HG02852 (cell line): ENCODE data around the gene NXPH3.
"Not testable (repeated sequence)": the region's sequence is repeated elsewhere in the genome, so short reads cannot be mapped to it uniquely, and the experiment has no call there.

Source experiments
- ATAC-seq: cut with Tn5 transposase; IDR thresholded peaks from one replicate; pipeline ENCODE4 v1.9.1; 2021; ENCODE audit warnings: mild to moderate bottlenecking, moderate library complexity; ENCODE audit not compliant: unreplicated experiment

Gene NXPH3

DNA sequence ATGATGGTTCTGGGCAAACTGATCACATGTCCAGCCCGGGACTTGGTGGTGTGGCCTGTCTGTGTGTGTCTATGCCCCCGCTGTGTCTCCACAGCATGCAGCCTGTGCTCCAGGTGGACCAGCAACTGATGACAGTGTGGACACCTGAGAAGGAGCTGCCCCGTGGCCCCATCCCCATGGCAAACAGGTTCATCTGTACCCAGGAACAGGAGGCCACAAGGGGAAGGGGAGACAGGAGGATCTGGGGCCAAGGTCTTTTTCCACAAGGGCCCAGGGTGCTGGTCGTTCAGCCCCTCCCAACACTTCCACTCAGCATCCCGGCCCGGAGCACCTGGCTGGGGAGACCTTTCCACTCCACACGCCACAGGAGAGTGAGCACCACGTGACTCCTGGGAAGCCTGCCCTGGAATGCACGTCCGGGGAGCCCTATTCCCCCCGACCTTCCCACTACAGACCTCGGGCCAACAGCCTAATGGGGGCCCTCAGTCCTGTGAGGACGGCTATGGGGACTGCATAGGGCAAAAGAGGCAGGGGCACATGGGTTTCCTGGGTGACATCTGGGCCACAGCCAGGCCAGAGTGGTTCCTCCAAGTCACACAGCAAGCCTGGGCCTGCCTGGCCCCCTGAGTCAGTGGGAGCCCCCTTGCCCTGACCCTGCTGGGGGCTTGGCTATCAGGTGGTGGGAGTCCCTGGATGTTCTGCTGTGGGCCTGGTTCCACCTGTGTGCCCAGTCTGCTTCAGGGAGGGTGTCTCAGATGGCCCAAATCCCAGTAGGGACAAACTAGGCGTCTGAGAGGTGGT lies 20.8 kb upstream of the NXPH3 start:
- no peak for ATAC-seq

DNA sequence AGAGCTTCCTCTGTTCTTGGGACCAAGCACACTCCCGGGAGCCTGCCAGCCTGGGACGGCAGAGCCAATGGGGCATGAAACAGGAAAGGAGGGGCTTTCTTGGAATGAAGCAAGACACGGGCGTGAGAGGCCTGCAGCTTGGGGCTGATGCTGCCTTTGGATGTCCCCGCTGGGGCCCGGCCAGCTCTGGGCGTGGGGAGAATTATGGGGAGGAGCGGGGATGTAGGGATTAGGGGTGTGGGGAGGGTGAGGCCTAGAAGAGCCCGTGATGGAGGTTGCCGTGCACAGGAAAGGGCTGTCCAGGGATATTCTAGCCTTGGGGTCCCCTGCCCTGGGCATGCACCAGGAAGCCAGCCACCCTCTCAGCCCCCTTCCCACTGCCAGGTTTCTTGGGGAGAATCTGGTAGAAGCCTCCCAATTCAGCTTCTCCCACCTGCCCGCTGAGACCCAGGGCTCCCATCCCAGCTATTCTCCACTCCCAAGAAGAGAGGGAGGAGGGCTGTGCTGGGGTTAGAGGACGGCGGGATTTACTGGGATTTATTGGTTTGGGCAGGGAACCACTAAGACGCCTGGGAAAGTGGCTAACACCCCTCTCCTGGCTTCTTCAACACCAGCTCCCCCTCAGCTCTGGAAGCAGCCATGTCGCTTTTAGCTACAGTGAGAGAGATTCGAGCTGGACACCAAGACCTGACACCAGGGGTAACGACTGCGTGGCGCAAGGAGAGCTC lies 20.0 kb upstream of the NXPH3 start:
- ATAC-seq, result no peak

DNA sequence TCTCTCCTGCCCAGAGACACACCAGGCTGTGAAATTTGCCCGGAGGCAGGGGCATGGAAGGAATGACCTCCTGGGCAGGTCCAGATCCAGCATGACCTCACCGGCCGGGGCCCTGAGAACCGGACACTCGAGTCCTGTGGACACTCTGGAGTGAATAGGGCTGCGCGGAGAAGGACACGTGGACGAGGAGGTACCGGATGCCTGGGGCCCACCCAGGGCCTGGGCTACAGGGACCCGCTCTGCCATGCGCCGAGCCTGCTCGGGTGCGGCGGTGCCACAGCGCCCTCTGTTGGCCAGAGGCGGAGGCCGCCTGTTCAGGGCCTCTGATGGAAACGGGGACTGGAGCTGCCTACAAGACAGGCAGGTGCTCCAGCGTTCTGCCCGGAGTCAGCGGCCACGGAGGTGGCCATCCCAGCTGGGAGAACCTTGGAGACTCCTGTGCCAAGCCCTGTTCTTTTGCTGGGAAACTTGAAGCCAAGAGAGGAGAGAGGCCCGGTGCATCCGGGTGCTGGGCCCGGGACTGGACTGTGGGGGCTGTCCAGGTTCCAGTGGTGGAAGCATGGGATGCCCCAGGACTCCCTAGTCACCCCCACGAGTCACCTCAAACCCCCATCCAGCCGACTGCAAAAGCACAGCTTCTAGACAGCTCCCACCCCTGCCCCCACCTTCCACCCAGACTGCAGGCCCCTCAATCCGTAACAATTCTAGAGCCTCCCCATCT lies 19.3 kb upstream of the NXPH3 start:
- no peak for ATAC-seq

DNA sequence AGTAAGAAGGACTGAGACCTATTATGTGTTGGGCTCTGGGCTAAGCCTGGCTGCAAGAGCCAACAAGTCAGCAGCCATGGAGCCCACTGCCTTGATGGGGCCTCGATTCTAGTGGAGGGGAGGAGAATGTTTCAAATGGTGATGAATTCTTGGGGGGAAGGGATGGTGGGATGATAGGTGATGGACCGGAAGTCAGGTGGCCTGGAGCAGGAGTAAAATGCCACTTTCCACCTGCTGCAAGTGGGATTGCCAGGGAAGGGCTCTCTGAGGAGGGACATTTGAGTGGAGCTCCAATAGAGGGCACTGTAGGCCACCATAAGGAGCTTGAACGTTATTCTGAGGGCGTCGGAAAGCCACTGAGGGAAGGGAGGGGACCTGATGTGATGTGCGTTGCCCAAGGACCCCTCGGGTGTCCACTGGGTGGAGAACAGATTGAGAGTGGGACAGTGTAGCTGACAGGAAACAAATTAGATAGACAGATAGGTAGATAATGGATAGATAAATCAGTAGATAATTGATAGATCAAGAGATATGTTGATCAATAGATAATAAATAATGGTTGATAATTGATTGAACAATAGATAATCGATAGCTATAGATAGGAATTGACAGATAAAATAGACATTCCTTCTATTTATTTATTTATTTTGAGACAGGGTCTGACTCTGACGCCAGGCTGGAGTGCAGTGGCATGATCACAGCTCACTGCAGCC lies 18.2 kb upstream of the NXPH3 start:
- ATAC-seq, result no peak

DNA sequence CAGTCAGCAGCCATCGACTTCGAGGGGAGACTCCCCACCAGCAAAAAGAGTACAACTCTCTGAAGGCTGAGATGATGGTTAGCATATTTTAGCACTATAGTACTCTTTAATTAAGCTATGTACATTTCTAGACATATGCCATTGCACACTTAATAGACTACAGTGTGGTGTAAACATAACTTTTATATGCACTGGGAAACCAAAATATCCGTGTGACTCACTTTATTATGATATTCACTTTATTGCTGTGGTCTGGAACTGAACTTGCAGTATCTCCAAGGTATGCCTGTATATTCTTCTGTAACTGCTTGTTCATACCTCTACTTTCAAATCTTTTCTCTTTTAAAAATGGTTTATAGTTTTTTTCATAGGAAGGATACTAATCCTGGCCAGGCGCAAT lies 11.0 kb upstream of the NXPH3 start:
- no peak for ATAC-seq

DNA sequence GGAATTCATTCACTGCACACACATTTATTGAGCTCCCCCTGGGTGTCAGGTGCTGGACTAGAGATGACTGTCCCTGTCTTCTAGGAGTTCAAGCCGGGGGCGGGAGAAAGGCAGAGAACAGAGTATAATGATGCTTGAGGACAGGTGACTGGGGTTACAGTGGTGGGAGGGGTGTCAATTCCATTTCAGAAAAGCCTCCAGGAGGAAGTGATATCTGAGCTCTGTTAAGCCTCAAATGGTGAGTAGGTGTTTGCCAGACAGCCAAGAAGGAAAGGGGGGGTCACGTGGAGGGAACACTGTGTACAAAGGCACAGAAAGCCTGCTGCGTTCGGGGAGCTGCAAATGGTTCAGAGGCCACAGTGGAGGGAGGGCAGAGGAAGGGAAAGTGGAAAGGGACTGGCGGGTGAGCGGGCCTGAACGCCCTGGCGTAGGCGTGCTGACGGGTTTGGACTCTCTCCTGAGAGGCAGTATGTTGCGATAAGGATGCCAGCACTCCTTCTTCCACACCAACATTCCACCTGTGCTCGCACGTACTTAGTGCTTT lies 9.7 kb upstream of the NXPH3 start:
- no peak for ATAC-seq

DNA sequence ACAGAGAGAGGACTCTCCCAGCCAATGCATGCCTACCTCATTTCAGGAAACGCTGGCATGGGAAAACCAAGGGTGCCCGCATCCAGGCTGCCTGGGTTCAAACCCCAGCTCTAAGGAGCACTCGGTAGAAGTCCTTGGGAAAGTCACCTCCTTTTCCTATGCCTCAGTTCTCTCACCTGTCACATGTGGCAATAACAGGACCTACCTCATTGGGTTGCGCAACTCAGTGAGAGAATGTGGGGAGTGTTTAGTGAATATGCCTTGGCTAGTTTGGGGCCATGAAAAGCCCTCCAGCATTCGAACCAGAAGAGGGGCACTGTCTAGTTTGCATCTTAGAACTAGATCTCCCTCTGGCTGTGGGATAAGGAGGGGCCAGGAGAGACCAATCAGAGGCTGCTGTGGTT lies 9.0 kb upstream of the NXPH3 start:
- ATAC-seq, result no peak

DNA sequence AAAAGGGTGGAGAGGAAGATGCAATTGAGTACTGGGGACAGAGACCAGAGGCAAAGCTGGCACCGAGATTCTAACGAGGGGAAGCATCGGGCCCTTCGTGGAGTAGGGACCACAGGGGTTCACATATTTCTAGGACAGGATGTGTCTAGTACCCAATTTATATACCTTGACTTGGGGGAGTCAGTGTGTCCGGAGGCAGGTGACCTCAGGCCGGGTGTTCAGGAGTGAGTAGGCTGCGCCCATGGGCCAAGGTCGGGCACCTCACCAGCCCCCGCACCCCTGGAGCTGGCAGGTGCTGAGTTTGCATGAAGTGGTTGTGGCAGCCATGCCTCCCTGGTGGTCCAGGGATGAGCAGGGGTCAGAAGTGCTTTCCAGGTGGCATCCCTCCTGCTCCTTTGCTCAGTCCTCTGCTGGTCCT lies 8.6 kb upstream of the NXPH3 start:
- no peak for ATAC-seq

DNA sequence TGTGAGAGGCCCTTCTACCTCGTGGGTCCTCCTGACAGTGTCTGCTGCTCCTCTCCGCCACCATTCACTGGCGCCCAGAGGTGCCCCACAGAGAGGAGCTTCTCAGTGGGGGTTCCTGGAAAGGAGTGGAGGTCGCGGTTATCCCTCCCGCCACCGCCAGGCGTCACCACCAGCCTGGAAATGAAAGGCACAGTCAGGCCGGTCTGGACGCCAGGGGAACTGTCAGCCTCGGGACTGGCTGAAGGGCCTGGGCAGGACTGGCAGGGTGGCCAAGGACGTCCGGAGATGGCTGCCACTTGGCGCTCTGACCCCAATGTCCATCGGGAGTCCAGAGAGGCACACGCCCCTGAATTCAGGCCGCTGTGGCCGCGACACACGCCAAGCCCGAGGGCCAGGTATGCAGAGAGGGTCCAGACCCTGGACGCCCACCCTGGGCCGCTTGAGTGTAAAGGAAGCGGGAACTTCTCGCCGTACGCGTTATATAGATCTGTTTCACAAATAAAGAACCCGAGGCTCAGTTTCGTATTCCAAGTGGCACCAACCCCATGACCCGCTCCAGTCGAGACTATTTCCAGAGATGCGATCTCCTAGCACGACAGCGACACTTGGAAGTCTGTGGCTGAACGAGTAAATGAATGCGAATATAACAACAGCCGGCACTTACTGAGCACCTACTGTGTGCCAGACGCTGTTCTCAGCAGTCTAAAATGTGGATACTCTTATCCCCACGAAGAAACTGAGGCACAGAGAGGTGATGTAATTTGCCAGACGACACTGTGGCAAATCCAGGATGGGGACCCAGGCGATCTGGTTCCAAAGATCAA lies 7.6 kb upstream of the NXPH3 start:
- ATAC-seq, result no peak

DNA sequence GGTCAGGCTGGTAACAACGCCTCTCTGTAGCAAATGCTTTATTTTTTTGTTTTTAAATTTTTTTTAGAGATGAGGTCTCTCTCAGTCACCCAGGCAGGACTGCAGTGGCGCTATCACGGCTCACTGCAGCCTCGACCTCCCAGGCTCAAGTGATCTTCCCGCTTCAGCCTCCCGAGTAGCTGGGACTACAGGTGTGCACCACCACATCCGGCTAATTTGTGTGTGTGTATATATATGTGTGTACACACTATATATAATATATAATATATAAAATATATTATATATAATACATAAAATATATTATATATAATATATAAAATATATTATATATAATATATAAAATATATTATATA lies 7.0 kb upstream of the NXPH3 start:
- not testable (repeated sequence) for ATAC-seq

DNA sequence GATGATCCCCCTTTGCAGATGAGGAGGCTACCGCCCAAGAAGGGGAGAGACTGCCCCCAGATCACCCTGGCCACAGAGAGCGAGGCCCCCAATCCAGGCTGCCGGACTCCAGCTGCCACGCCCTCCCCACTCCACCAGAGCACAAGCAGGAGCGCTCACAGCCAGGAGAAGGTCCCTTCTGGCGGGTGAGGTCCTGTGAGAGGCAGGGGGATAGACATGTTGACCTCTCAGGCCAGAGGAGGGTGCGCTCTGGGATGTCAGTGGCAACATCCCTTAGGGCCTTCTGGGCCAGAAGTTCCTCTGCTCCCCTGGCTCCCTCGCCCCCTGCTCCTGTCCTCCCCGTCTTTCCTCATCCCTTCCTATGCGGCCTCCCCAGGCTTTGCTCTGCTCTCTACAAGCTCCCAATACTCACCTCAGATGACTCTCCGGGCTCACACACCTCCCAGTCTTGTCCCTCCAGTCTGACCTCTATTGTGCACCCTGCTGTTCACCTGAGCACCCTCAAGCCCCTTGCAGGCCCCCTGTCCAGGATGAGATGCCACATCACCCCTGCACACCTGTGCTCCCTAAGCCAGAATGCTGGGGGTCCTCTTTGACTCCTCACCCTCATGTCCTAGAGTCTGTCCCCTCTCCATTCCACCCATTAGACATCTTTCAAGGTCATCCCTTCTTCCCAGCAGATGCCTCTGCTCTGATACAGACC lies 5.0 kb upstream of the NXPH3 start:
- ATAC-seq, result no peak

DNA sequence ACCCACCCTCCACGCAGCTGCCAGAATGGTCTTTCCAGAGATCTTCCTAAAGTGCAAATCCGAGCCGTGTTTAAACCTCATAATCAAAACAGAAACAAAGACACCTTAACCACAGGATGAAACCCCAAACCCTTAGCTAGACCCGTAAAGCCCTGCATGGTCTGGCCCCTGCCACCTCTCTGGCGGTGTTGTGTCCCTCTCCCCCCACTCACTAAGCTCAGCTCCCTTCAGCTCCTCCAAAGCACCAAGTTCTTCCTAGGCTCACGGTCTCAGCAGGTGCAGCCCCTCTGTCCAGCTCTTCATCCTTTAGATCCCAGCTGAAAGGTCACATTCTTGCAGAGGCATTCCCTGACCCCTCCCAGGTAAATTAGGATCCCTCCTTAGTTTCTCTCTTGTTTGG lies 4.4 kb upstream of the NXPH3 start:
- no peak for ATAC-seq

DNA sequence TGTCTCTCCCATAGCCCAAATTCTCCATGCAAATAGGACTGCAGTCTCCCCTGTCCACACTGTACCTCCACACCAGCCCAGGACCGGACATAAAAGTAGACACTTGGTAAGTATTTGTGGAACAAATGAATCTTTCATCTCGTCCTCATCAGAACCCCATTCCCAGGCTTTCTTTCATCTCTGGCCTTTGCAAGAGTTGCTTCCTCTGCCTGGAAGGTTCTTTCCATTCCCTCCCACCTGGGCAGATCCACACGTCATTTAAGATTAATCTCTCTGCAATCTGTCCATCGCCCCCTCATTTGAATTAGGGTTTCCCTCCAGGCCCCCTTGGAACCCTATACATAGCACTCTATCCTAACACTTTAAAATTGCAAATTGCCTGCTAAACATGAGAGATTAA lies 3.9 kb upstream of the NXPH3 start:
- ATAC-seq, result no peak

DNA sequence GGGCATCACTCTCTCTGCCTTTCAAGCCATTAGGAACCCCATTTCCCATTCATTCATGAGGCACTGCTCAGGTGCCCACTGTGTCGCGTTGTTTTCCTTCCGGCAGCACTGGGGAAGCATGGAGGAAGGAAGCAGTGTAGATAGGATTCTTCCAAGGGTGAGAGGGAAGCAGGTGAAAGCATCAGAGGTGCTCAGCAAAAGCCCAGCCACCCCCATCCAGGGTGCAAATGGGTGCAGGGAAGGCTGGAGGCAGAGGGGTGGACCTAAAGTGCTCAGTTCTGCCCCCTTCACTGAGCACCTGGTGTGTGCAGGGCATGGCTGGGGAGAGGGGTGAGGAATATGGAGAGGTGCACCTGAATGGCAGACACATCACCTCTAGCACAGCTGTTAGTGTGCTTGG lies 3.4 kb upstream of the NXPH3 start:
- ATAC-seq, result no peak

DNA sequence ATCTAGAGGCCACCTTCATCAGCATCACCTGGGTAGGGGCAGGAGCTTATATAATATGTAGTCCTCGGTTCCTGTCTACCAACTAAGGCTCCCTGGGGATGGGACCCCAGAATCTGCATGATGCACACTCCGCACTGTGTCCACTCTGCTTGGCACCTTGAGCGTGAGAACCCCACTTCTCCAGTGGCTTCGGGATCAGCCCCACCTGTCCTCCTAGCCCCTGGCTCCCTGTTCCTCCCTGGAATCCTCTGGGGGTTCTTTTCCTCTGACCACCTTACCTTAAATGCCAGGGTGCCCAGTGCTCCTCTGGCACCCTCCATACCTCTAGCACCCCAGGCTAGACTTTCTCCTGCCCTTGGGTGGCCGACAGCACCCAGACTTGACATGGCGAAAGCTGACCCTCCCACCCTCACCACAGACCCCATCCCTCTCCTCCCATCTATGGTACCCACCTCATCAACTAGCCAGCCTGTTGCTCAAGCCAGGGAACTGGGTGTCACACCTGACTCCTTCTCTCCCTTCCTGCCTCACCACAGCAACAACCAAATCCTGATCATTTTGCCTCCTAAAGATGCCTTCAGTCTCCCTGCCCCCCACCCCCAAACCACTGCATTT lies 2.8 kb upstream of the NXPH3 start:
- no peak for ATAC-seq

DNA sequence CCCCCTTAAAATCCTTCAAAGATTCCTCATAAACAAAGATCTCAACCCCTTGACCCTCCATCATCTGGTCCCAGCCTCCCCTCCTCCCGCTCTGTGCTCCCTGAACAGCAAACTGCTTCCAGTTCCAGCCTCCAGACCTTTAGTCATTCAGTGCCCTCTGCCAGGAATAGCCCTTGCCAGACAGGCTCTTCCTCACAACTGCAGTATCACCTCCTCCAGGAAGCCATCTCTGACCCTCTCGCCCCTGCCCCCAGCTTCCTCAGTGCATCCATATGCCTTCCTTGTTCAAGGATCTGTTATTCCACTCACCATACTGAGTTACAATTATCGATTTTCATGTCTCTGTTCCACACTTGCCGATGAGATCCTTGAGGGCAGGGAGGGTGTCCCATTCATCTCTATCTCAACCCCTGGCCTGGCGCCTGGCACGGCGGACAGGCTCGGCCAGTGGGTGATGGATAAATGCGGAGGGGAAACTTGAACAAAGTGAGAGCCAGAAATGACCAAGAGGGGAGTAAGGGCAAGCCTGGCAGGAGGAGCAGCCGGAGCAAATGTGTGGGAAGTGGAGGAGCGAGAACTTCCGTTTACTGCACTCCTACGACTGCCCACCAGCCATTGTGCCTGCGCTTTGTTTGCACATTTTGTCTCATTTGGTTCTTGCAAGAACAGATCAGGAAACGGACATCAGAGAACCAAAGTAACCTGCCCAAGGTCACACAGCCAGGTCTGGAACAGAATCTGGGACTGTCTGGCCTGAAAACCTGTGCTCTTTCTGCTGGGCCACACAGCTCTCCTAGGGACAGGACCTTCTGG lies 2.0 kb upstream of the NXPH3 start:
- ATAC-seq, result no peak

DNA sequence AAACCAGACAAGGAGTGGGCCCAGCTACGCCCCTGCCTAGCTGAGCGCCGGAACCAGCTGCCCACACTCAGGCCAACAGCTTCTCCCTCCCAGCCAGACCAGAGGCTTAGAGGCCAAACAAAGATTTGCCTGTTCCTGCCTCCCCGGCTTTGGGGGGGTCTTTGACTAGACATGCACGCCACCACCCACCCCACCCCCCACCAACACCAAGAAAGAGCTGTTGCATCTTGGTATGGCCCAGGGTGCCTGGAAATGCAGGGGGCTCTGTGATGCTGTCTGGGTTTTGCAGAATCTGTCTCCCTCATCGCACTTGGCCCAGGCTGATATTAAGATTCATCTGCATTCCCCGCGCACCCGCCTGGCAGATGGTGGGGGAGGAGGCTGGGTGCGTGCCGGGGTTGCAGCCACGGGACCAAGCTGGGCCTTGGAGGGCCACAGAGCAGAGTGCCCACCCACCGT lies 1.3 kb upstream of the NXPH3 start:
- ATAC-seq, result no peak
